HL-60 (cell line): Measurements from ENCODE around the gene RNF135.

Source experiments
- CTCF ChIP-seq: IDR thresholded peaks from one replicate; pipeline ENCODE4 v1.5.1; 2011; ENCODE audit warnings: low read length, control low read depth, inconsistent platforms; ENCODE audit not compliant: insufficient read depth
- POLR2AphosphoS5 ChIP-seq: IDR thresholded peaks from 2 replicates; pipeline ENCODE4 v1.6.1; 2012; ENCODE audit warnings: low read depth
- REST ChIP-seq: IDR thresholded peaks from 2 replicates; pipeline ENCODE4 v1.6.1; 2012; ENCODE audit warnings: low read depth; ENCODE audit not compliant: insufficient replicate concordance

GRCh38 chr17:30924341-30924740, 46.5 kb upstream of the RNF135 start:
- TF ChIP-seq CTCF (no peak), POLR2AphosphoS5 (no peak), REST (no peak)
